Ishikawa (cell line): Measurements from ENCODE around the gene AGPAT1.

Experiments
- CEBPB ChIP-seq: IDR thresholded peaks from 2 replicates; pipeline ENCODE4 v1.6.1; 2012
- CREB1 ChIP-seq: IDR thresholded peaks from 2 replicates; pipeline ENCODE4 v1.6.1; 2012; ENCODE audit warnings: low read depth
- EGR1 ChIP-seq: IDR thresholded peaks from 2 replicates; pipeline ENCODE4 v1.6.1; 2012
- EP300 ChIP-seq: IDR thresholded peaks from 2 replicates; pipeline ENCODE4 v1.6.1; 2012; ENCODE audit warnings: borderline replicate concordance
- FOXM1 ChIP-seq: IDR thresholded peaks from 2 replicates; pipeline ENCODE4 v1.6.1; 2012; ENCODE audit warnings: low read depth, borderline replicate concordance
- NFIC ChIP-seq: IDR thresholded peaks from 2 replicates; pipeline ENCODE4 v1.6.1; 2012
- RAD21 ChIP-seq: IDR thresholded peaks from 2 replicates; pipeline ENCODE4 v1.6.1; 2012; ENCODE audit warnings: low read depth
- TAF1 ChIP-seq: IDR thresholded peaks from 2 replicates; pipeline ENCODE4 v1.6.1; 2012; ENCODE audit warnings: low read depth, mild to moderate bottlenecking
- TCF12 ChIP-seq: IDR thresholded peaks from 2 replicates; pipeline ENCODE4 v1.6.1; 2012; ENCODE audit warnings: low read depth
- TEAD4 ChIP-seq: IDR thresholded peaks from 2 replicates; pipeline ENCODE4 v1.6.1; 2012
- YY1 ChIP-seq: IDR thresholded peaks from 2 replicates; pipeline ENCODE4 v1.6.1; 2012; ENCODE audit warnings: low read depth
- ZBTB7A ChIP-seq: IDR thresholded peaks from 2 replicates; pipeline ENCODE4 v1.6.1; 2012; ENCODE audit warnings: low read depth
- TF ChIP-seq, protein P1 (sequence below): IDR thresholded peaks from 2 replicates; pipeline ENCODE4 v1.6.1; 2012
- TF ChIP-seq, protein P2 (sequence below): IDR thresholded peaks from 2 replicates; pipeline ENCODE4 v1.6.1; 2012
- TF ChIP-seq, protein P3 (sequence below): IDR thresholded peaks from 2 replicates; pipeline ENCODE4 v1.6.1; 2012; ENCODE audit warnings: low read depth, mild to moderate bottlenecking

AGPAT1 gene

DNA sequence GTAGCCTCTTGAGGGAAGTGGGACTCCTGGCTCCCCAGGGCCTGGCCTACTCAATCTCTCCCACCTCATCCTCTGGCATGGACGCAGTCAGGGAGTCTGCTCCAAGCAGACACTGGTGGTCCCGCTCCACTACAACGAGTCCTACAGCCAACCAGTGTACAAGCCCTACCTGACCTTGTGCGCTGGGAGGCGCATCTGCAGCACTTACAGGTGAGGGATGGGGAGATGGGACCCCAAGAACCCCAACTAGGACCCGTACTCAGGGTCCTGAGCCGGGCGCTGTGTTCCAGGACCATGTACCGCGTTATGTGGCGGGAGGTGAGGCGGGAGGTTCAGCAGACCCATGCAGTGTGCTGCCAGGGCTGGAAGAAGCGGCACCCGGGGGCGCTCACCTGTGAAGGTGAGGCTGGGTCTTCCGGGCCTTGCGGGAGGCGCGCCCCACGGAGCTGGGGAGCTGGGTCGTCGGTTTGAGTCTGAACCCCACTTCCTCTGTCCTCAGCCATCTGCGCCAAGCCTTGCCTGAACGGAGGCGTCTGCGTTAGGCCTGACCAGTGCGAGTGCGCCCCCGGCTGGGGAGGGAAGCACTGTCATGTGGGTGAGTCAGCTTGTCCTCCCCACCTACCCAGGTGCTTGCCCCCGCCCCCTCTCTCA is 9.3 kb downstream of the AGPAT1 start:
- TF ChIP-seq CREB1 (no peak), EP300 (no peak), RAD21 (peak; percentile 24; the same call in 1 of the 2 replicates)

DNA sequence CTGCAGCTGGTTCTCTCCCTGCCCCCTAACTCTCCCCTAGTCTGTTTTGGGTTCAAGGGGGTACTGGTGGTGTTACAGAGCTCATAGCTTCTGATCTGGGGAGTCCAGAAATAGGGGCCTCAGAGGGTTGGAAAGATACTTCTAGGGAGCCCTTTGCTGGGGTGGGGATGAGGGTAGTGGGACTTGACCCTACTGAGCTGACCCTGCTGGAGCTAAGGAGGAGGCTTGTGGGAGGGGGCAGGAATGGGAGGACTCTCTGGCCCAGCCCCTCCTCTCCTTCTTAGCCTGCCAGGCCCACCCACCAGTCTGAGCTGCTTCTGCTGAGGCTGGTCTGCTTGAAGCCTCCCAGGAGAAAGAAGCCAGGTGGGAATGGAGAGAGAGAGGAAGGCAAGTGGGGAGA is 11.6 kb downstream of the AGPAT1 start, which contains the start of gene EGFL8:
Gene EGFL8, plus strand, starts transcription at position 301 of the 400 bp plus-strand sequence. CDS start 1,571 bp downstream, outside the sequence.
- TF ChIP-seq, protein P1, sequence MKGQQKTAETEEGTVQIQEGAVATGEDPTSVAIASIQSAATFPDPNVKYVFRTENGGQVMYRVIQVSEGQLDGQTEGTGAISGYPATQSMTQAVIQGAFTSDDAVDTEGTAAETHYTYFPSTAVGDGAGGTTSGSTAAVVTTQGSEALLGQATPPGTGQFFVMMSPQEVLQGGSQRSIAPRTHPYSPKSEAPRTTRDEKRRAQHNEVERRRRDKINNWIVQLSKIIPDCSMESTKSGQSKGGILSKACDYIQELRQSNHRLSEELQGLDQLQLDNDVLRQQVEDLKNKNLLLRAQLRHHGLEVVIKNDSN = no peak
- TF ChIP-seq TEAD4 = no peak
- TF ChIP-seq EGR1 = no peak
- no peak for TF ChIP-seq YY1
- TF ChIP-seq TCF12 = no peak
- no peak for TF ChIP-seq TAF1
- TF ChIP-seq CEBPB = no peak
- TF ChIP-seq, protein P2, sequence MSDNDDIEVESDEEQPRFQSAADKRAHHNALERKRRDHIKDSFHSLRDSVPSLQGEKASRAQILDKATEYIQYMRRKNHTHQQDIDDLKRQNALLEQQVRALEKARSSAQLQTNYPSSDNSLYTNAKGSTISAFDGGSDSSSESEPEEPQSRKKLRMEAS = no peak
- TF ChIP-seq, protein P3, sequence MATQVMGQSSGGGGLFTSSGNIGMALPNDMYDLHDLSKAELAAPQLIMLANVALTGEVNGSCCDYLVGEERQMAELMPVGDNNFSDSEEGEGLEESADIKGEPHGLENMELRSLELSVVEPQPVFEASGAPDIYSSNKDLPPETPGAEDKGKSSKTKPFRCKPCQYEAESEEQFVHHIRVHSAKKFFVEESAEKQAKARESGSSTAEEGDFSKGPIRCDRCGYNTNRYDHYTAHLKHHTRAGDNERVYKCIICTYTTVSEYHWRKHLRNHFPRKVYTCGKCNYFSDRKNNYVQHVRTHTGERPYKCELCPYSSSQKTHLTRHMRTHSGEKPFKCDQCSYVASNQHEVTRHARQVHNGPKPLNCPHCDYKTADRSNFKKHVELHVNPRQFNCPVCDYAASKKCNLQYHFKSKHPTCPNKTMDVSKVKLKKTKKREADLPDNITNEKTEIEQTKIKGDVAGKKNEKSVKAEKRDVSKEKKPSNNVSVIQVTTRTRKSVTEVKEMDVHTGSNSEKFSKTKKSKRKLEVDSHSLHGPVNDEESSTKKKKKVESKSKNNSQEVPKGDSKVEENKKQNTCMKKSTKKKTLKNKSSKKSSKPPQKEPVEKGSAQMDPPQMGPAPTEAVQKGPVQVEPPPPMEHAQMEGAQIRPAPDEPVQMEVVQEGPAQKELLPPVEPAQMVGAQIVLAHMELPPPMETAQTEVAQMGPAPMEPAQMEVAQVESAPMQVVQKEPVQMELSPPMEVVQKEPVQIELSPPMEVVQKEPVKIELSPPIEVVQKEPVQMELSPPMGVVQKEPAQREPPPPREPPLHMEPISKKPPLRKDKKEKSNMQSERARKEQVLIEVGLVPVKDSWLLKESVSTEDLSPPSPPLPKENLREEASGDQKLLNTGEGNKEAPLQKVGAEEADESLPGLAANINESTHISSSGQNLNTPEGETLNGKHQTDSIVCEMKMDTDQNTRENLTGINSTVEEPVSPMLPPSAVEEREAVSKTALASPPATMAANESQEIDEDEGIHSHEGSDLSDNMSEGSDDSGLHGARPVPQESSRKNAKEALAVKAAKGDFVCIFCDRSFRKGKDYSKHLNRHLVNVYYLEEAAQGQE = no peak
- TF ChIP-seq RAD21 = no peak
- no peak for TF ChIP-seq ZBTB7A
- TF ChIP-seq EP300 = no peak
- no peak for TF ChIP-seq NFIC
- no peak for TF ChIP-seq CREB1

DNA sequence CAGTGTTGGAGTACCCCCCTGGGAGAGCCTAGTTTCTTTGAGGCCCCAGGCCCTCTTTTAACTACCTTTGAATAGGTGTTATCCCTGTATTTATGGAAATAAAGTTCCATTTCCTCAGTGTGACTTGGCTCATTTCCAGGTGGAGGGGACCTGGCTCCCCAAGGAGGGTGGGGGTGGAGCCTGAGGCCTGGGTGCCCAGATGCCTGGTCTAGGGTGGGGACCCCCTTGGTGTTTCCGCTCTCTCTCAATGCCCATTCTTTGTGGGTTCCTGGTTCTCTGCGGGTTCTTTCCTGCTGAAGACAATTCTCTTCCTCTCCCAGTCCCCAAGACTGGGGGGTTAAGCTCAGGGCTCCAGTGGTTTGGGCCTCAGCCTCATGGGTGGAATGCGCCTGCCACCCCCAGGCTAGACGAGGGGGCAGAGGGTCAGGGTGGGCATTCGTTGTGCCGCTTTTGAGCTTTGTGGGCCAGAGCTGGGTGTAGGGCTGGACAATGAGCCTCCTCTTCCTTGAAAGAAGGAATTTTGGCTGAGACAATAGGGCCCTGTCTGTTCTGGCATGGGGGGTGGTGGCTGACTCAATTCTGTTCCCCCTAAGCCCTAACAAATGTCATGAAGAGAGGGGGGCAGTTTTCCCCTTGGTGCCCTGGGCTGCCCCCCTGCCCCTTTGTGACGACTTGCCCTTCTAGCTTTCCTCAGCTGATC is 12.2 kb downstream of the AGPAT1 start:
- TF ChIP-seq, protein P1 = no peak
- TF ChIP-seq EP300 = no peak
- TF ChIP-seq, protein P2 = no peak
- TF ChIP-seq EGR1 = no peak
- no peak for TF ChIP-seq FOXM1
- no peak for TF ChIP-seq TCF12
- no peak for TF ChIP-seq RAD21

DNA sequence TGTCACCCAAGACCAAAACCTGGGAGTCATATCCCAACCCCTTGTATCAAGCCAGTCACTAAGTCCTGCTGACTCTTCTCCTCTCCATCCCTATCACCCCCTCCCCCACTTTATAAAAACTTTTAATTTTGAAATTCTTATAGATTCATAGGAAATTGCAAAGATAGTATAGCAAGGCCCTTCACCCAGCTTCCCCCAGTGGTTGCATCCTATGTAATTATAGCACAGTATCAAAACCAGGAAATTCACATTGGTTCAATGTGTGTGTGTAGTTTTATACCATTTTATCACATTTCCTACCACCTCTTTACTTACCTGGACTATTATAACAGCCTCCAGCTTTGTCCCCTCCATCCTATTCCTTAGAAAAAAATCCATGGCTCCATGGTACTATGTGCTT is 17.8 kb downstream of the AGPAT1 start:
- TF ChIP-seq NFIC (no peak), FOXM1 (no peak), ZBTB7A (no peak), YY1 (no peak), CREB1 (no peak), EP300 (no peak), RAD21 (no peak), CEBPB (no peak), EGR1 (no peak), TCF12 (no peak)
- TF ChIP-seq, protein P2 = no peak

DNA sequence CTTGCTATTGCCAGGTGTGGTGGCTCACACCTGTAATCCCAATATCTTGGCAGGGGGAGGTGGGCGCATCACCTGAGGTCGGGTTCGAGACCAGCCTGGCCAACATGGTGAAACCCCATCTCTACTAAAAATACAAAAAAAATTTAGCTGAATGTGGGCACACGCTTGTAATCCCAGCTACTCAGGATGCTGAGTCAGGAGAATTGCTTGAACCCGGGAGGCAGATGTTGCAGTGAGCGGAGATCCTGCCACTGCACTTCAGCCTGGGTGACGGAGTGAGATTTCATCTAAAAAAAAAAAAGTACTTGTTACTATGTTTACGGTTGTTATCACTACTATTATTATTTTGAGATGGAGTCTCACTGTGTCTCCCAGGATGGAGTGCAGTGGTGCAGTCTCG is 19.0 kb downstream of the AGPAT1 start:
- no peak for TF ChIP-seq CREB1
- no peak for TF ChIP-seq TEAD4
- TF ChIP-seq FOXM1 = no peak
- TF ChIP-seq RAD21 = no peak
- TF ChIP-seq TAF1 = no peak
- no peak for TF ChIP-seq NFIC

DNA sequence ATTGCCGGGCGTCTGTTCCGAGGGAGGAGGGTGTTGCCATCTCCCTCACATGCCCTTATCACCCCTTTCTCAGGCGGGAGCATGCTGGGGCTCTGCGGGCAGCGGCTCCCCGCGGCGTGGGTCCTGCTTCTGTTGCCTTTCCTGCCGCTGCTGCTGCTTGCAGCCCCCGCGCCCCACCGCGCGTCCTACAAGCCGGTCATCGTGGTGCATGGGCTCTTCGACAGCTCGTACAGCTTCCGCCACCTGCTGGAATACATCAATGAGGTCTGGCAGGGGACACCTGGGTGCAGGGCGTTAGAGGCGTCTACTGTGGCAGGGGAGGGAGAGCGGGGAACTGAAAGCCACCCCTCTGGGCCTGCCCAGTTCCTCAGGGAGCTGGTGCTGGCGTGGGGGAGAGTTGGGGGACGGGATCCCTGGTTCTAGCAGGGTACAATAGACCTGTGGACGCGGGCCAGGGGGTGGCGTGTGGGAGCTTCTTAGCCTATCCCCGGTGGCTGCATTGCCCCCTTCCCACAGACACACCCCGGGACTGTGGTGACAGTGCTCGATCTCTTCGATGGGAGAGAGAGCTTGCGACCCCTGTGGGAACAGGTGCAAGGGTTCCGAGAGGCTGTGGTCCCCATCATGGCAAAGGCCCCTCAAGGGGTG is 21.2 kb downstream of the AGPAT1 start:
- TF ChIP-seq ZBTB7A = 0 out of 2 replicates have a peak, but pooled peaks have one; percentile 50
- peak; percentile 62 for TF ChIP-seq RAD21
- no peak for TF ChIP-seq YY1
- TF ChIP-seq TEAD4 = no peak
- TF ChIP-seq, protein P2 = peak; percentile 40; the same call in 1 of the 2 replicates
- no peak for TF ChIP-seq EGR1
- TF ChIP-seq TAF1 = no peak
